Esophagus muscularis mucosa (tissue), 3 donors: Measurements from ENCODE around the gene ATF4.

ENCODE experiments used
- CTCF ChIP-seq, 3 experiments: fragments of 200-600 bp in 2 of 3; fragments of 450-650 bp in 1 of 3; sonication (generic) in 2 of 3; IDR thresholded peaks; one replicate each; pipeline ENCODE4 v1.5.1; 2017 to 2019; ENCODE audit warnings: antibody characterized with exemption in 3 of 3, mild to moderate bottlenecking in 2 of 3, moderate library complexity in 1 of 3
- POLR2A ChIP-seq: fragments of 450-650 bp; IDR thresholded peaks from one replicate; pipeline ENCODE4 v1.6.1; 2017; ENCODE audit warnings: antibody characterized with exemption, moderate library complexity, mild to moderate bottlenecking, low read depth
- POLR2AphosphoS5 ChIP-seq, 2 donors: sonication (generic); formaldehyde crosslinking; IDR thresholded peaks; one replicate each; pipeline ENCODE4 v1.6.1; 2017; ENCODE audit warnings: antibody characterized with exemption in 2 of 2

- TF ChIP-seq CTCF (IDR thresholded peaks at IDR 0.05) (no peak), POLR2AphosphoS5 (IDR thresholded peaks at IDR 0.05) (no peak), POLR2A (no peak)
These were observed 2.9 kb upstream of the ATF4 start for GRCh38 chr22:39517470-39517869.
